ENCODE data around the gene UMAD1. TPM values are rescaled to one million over a fixed set of nuclear protein-coding genes. Genes with fewer than 3 reads are reported as not detected.

The UMAD1 gene
- 9.3 and 15.9 TPM in 2 replicates for total RNA-seq (2014; rRNA removed; shearing (Covaris generic); ENCODE audit: low replicate concordance)

- peak; percentile 98 for DNase-seq
- Histone ChIP-seq H3K36me3 (0 out of 2 replicates have a peak, but pooled peaks cover 4% of the 10 kb centered on the region), H3K9me3 (no peaks in the 10 kb centered on the region), H3K4me3 (peak within 1 kb of the TSS; percentile 91), H3K27me3 (no peaks in the 10 kb centered on the region)
Observed at GRCh38 chr7:7640221-7641128, at the start of gene UMAD1. Gene UMAD1, plus strand, starts transcription at chr7:7640752. Its CDS starts 32,620 bp downstream, at chr7:7673372.

GRCh38 chr7:7595451-7595850 lies 45.1 kb upstream of the UMAD1 start:
- Histone ChIP-seq H3K4me3 (no peak overlapping the region), H3K27me3 (no peaks in the 10 kb centered on the region), H3K9me3 (peaks cover 7% of the 10 kb centered on the region), H3K36me3 (peaks cover 53% of the 10 kb centered on the region)
- no peak for DNase-seq

GRCh38 chr7:7596176-7596575 lies 44.4 kb upstream of the UMAD1 start:
- Histone ChIP-seq H3K27me3 (no peaks in the 10 kb centered on the region), H3K36me3 (peaks cover 55% of the 10 kb centered on the region)
- DNase-seq: no peak

GRCh38 chr7:7607010-7607409 lies 33.5 kb upstream of the UMAD1 start:
- no peaks in the 10 kb centered on the region for H3K27me3 ChIP-seq
- H3K36me3 ChIP-seq: peaks cover 6% of the 10 kb centered on the region
- H3K9me3 ChIP-seq: no peaks in the 10 kb centered on the region
- no peak for DNase-seq
- H3K4me3 ChIP-seq: no peak overlapping the region

More at GRCh38 chr7:7596176-7596575, 44.4 kb upstream of the UMAD1 start:
- Histone ChIP-seq H3K9me3 (peaks cover 7% of the 10 kb centered on the region), H3K4me3 (no peak overlapping the region)

- no peaks in the 10 kb centered on the region for H3K9me3 ChIP-seq
- no peak overlapping the region for H3K4me3 ChIP-seq
- no peaks in the 10 kb centered on the region for H3K27me3 ChIP-seq
- peaks cover 6% of the 10 kb centered on the region for H3K36me3 ChIP-seq
- DNase-seq: no peak
Observed at GRCh38 chr7:7609330-7609729, 31.2 kb upstream of the UMAD1 start.

- Histone ChIP-seq H3K4me3 (no peak overlapping the region), H3K9me3 (no peaks in the 10 kb centered on the region), H3K36me3 (no peaks in the 10 kb centered on the region), H3K27me3 (no peaks in the 10 kb centered on the region)
- no peak for DNase-seq
Observed at GRCh38 chr7:7612519-7612918, 28.0 kb upstream of the UMAD1 start.

- no peaks in the 10 kb centered on the region for H3K36me3 ChIP-seq
- H3K27me3 ChIP-seq: no peaks in the 10 kb centered on the region
- no peaks in the 10 kb centered on the region for H3K9me3 ChIP-seq
- H3K4me3 ChIP-seq: no peak overlapping the region
- DNase-seq: no peak
Observed at GRCh38 chr7:7613210-7613609, 27.3 kb upstream of the UMAD1 start.

- Histone ChIP-seq H3K4me3 (no peak overlapping the region), H3K9me3 (no peaks in the 10 kb centered on the region), H3K36me3 (no peaks in the 10 kb centered on the region), H3K27me3 (no peaks in the 10 kb centered on the region)
- no peak for DNase-seq
Observed at GRCh38 chr7:7614018-7614741, 26.4 kb upstream of the UMAD1 start.

GRCh38 chr7:7617550-7617949 lies 23.0 kb upstream of the UMAD1 start:
- Histone ChIP-seq H3K4me3 (no peak overlapping the region), H3K36me3 (no peaks in the 10 kb centered on the region), H3K9me3 (no peaks in the 10 kb centered on the region), H3K27me3 (no peaks in the 10 kb centered on the region)
- DNase-seq: no peak

- no peak for DNase-seq
- Histone ChIP-seq H3K36me3 (no peaks in the 10 kb centered on the region), H3K4me3 (no peak overlapping the region), H3K9me3 (no peaks in the 10 kb centered on the region), H3K27me3 (no peaks in the 10 kb centered on the region)
Observed at GRCh38 chr7:7618410-7618809, 22.1 kb upstream of the UMAD1 start.

- Histone ChIP-seq H3K9me3 (no peaks in the 10 kb centered on the region), H3K36me3 (no peaks in the 10 kb centered on the region), H3K4me3 (no peak overlapping the region), H3K27me3 (no peaks in the 10 kb centered on the region)
- DNase-seq: no peak
Observed at GRCh38 chr7:7620236-7620635, 20.3 kb upstream of the UMAD1 start.

GRCh38 chr7:7620644-7621210 lies 19.8 kb upstream of the UMAD1 start:
- H3K27me3 ChIP-seq: no peaks in the 10 kb centered on the region
- DNase-seq: no peak
- no peaks in the 10 kb centered on the region for H3K36me3 ChIP-seq
- H3K4me3 ChIP-seq: no peak overlapping the region
- no peaks in the 10 kb centered on the region for H3K9me3 ChIP-seq

GRCh38 chr7:7628476-7628875 lies 12.1 kb upstream of the UMAD1 start:
- no peaks in the 10 kb centered on the region for H3K27me3 ChIP-seq
- DNase-seq: no peak
- no peaks in the 10 kb centered on the region for H3K36me3 ChIP-seq
- no peak overlapping the region for H3K4me3 ChIP-seq
- H3K9me3 ChIP-seq: peaks cover 3% of the 10 kb centered on the region; the same call in 1 of the 2 replicates

- Histone ChIP-seq H3K4me3 (no peak overlapping the region), H3K9me3 (peaks cover 3% of the 10 kb centered on the region; the same call in 1 of the 2 replicates), H3K27me3 (no peaks in the 10 kb centered on the region), H3K36me3 (no peaks in the 10 kb centered on the region)
- no peak for DNase-seq
Observed at GRCh38 chr7:7630626-7631329, 9.8 kb upstream of the UMAD1 start.

- peak overlapping the region; percentile 91 for H3K4me3 ChIP-seq
- no peak for DNase-seq
- no peaks in the 10 kb centered on the region for H3K27me3 ChIP-seq
- no peaks in the 10 kb centered on the region for H3K9me3 ChIP-seq
- 0 out of 2 replicates have a peak, but pooled peaks cover 4% of the 10 kb centered on the region for H3K36me3 ChIP-seq
Observed at GRCh38 chr7:7639421-7639820, 1.1 kb upstream of the UMAD1 start.

GRCh38 chr7:7639847-7640220 lies 718 bp upstream of the UMAD1 start:
- Histone ChIP-seq H3K27me3 (no peaks in the 10 kb centered on the region), H3K36me3 (0 out of 2 replicates have a peak, but pooled peaks cover 4% of the 10 kb centered on the region), H3K9me3 (no peaks in the 10 kb centered on the region), H3K4me3 (peak overlapping the region; percentile 91)
- no peak for DNase-seq
